ENCODE measurements around the gene NMBR.

- TF ChIP-seq POLR2A (IDR thresholded peaks at IDR 0.05) (no peak), CTCF (IDR thresholded peaks at IDR 0.05) (no peak)
Measured at GRCh38 chr6:142167071-142167470, 20.1 kb upstream of the NMBR start.

Measured in uterus (tissue), 2 donors.